GM23338 (cell line): ENCODE results near the gene RAD51B. TPM values are rescaled to one million over a fixed set of nuclear protein-coding genes. Genes with fewer than 3 reads are reported as not detected.

Source experiments
- ATAC-seq: fragments of 200-7000 bp; cut with Tn5 transposase; 3 replicates; pipeline ENCODE4 v1.9.1; 2020
- DNase-seq: peaks from one replicate; pipeline ENCODE4 v3.0.0-alpha.2; 2015; ENCODE audit warnings: low spot score
- H2AFZ ChIP-seq: fragments of 200-600 bp; sonication (generic); 2 replicates; pipeline ENCODE4 v1.8.0; 2016; ENCODE audit warnings: antibody characterized with exemption, mild to moderate bottlenecking, moderate library complexity
- H3F3A ChIP-seq: fragments of 200-600 bp; sonication (generic); replicated peaks from 2 replicates; pipeline ENCODE4 v1.8.0; 2017; ENCODE audit warnings: antibody characterized with exemption, mixed run types, low read depth
- H3K27ac ChIP-seq: fragments of 200-600 bp; sonication (generic); 2 replicates; pipeline ENCODE4 v1.6.1; 2016; ENCODE audit warnings: low read depth
- H3K27me3 ChIP-seq: fragments of 200-600 bp; sonication (generic); 2 replicates; pipeline ENCODE4 v1.8.0; 2016; ENCODE audit warnings: mild to moderate bottlenecking, mixed run types, moderate library complexity; ENCODE audit not compliant: insufficient read depth
- H3K36me3 ChIP-seq: fragments of 200-600 bp; sonication (generic); 2 replicates; pipeline ENCODE4 v1.8.0; 2016; ENCODE audit warnings: mild to moderate bottlenecking; ENCODE audit not compliant: insufficient read depth
- H3K4me1 ChIP-seq: fragments of 200-600 bp; sonication (generic); 2 replicates; pipeline ENCODE4 v1.8.0; 2016; ENCODE audit warnings: mild to moderate bottlenecking, moderate library complexity; ENCODE audit not compliant: insufficient read depth
- H3K4me2 ChIP-seq: fragments of 200-600 bp; sonication (generic); 2 replicates; pipeline ENCODE4 v1.7.1; 2017; ENCODE audit warnings: mixed run types
- H3K4me3 ChIP-seq: fragments of 200-600 bp; sonication (generic); 2 replicates; pipeline ENCODE4 v1.6.1; 2016; ENCODE audit warnings: mixed run types
- H3K79me2 ChIP-seq: fragments of 200-600 bp; sonication (generic); replicated peaks from 2 replicates; pipeline ENCODE4 v1.8.0; 2017; ENCODE audit warnings: mild to moderate bottlenecking; ENCODE audit not compliant: insufficient read depth
- H3K9me2 ChIP-seq: fragments of 200-600 bp; sonication (generic); 2 replicates; pipeline ENCODE4 v1.8.0; 2017; ENCODE audit not compliant: insufficient read depth
- H4K20me1 ChIP-seq: fragments of 200-600 bp; sonication (generic); replicated peaks from 2 replicates; pipeline ENCODE4 v1.8.0; 2017; ENCODE audit warnings: mild to moderate bottlenecking; ENCODE audit not compliant: insufficient read depth
- H3K27ac Mint-ChIP-seq: 2 replicates; pipeline ENCODE4 v1.8.0; 2020; ENCODE audit warnings: inconsistent platforms, mild to moderate bottlenecking, moderate library complexity, mixed read lengths
- H3K27me3 Mint-ChIP-seq: 3 replicates; pipeline ENCODE4 v1.8.0; 2022; ENCODE audit warnings: low read depth, mild to moderate bottlenecking, moderate library complexity, mixed read lengths, inconsistent platforms; ENCODE audit not compliant: insufficient read depth, poor library complexity
- H3K36me3 Mint-ChIP-seq: 3 replicates; pipeline ENCODE4 v1.8.0; 2021; ENCODE audit warnings: low read depth, mild to moderate bottlenecking, inconsistent platforms, moderate library complexity, mixed read lengths
- H3K4me1 Mint-ChIP-seq: 3 replicates; pipeline ENCODE4 v1.8.0; 2020; ENCODE audit warnings: mild to moderate bottlenecking, inconsistent platforms, mixed read lengths
- H3K4me3 Mint-ChIP-seq: 3 replicates; pipeline ENCODE4 v1.8.0; 2021; ENCODE audit warnings: moderate library complexity, mild to moderate bottlenecking, inconsistent platforms, mixed read lengths
- H3K9me3 Mint-ChIP-seq: 3 replicates; pipeline ENCODE4 v1.8.0; 2020; ENCODE audit warnings: moderate library complexity, mild to moderate bottlenecking, inconsistent platforms, mixed read lengths
- CREB1 ChIP-seq: fragments of 250-450 bp; sonication (Bioruptor Pico); IDR thresholded peaks from 2 replicates; pipeline ENCODE4 v1.5.0; 2020; ENCODE audit warnings: low read depth, mild to moderate bottlenecking, moderate library complexity
- EZH2 ChIP-seq: fragments of 200-600 bp; sonication (generic); IDR thresholded peaks from one replicate; pipeline ENCODE4 v1.8.0; 2017; ENCODE audit warnings: antibody characterized with exemption, mild to moderate bottlenecking, low read depth; ENCODE audit not compliant: unreplicated experiment
- EZH2phosphoT487 ChIP-seq: fragments of 200-600 bp; sonication (generic); IDR thresholded peaks from one replicate; pipeline ENCODE4 v1.8.1; 2018; ENCODE audit warnings: antibody characterized with exemption; ENCODE audit not compliant: unreplicated experiment
- JUNB ChIP-seq: IDR thresholded peaks from one replicate; pipeline ENCODE4 v1.6.1; 2016; ENCODE audit warnings: antibody characterized with exemption; ENCODE audit not compliant: unreplicated experiment
- NANOG ChIP-seq: IDR thresholded peaks from 2 replicates; pipeline ENCODE4 v1.6.1; 2016; ENCODE audit warnings: antibody characterized with exemption, borderline replicate concordance
- POLR2AphosphoS5 ChIP-seq: IDR thresholded peaks from 2 replicates; pipeline ENCODE4 v1.6.1; 2016; ENCODE audit warnings: antibody characterized with exemption, low read depth
- STAT1 ChIP-seq: IDR thresholded peaks from one replicate; pipeline ENCODE4 v1.6.1; 2016; ENCODE audit warnings: antibody characterized with exemption; ENCODE audit not compliant: unreplicated experiment
- ZNF114 ChIP-seq: fragments of 250-450 bp; sonication (Bioruptor Pico); IDR thresholded peaks from 2 replicates; pipeline ENCODE4 v1.5.0; 2020; ENCODE audit warnings: mild to moderate bottlenecking, moderate library complexity
- ZNF331 ChIP-seq: fragments of 250-450 bp; sonication (Bioruptor Pico); IDR thresholded peaks from 2 replicates; pipeline ENCODE4 v1.5.0; 2020; ENCODE audit warnings: low read depth, mild to moderate bottlenecking, moderate library complexity
- polyA plus RNA-seq: library from polyadenylated mRNA; unstranded; fragments of >200 nt; fragmentation: Nextera tagmentation; extraction: Ambion mirVana; gene quantifications from 2 replicates; pipeline ENCODE4 v1.2.1, GENCODE V29; 2016
- total RNA-seq: library from RNA; depleted of rRNA; stranded (reverse); fragments of >200 nt; shearing (Covaris generic); gene quantifications from 2 replicates; pipeline ENCODE4 v1.2.3, GENCODE V29; 2014
- TF ChIP-seq, protein P1 (sequence below): fragments of 250-450 bp; sonication (Bioruptor Pico); IDR thresholded peaks from 2 replicates; pipeline ENCODE4 v1.5.0; 2020; ENCODE audit warnings: mild to moderate bottlenecking, moderate library complexity
- TF ChIP-seq, protein P2 (sequence below): IDR thresholded peaks from 2 replicates; pipeline ENCODE4 v1.6.1; 2016; ENCODE audit warnings: antibody characterized with exemption
- TF ChIP-seq, protein P3 (sequence below), 2 experiments: fragments of 200-600 bp in 1 of 2; sonication (generic) in 1 of 2; conservative IDR thresholded peaks; 2 replicates each; pipeline versions ENCODE4 v1.5.1 to v1.6.1; 2016 to 2017; ENCODE audit warnings: antibody characterized with exemption in 2 of 2, low read depth in 2 of 2, mild to moderate bottlenecking in 2 of 2, moderate library complexity in 1 of 2
- TF ChIP-seq, protein P4 (sequence below): IDR thresholded peaks from one replicate; pipeline ENCODE4 v1.6.1; 2018; ENCODE audit warnings: antibody characterized with exemption; ENCODE audit not compliant: unreplicated experiment

Gene RAD51B
- total and polyA plus RNA-seq, 2 experiments from 2014 or later: 15.7 to 29.1 TPM

DNA sequence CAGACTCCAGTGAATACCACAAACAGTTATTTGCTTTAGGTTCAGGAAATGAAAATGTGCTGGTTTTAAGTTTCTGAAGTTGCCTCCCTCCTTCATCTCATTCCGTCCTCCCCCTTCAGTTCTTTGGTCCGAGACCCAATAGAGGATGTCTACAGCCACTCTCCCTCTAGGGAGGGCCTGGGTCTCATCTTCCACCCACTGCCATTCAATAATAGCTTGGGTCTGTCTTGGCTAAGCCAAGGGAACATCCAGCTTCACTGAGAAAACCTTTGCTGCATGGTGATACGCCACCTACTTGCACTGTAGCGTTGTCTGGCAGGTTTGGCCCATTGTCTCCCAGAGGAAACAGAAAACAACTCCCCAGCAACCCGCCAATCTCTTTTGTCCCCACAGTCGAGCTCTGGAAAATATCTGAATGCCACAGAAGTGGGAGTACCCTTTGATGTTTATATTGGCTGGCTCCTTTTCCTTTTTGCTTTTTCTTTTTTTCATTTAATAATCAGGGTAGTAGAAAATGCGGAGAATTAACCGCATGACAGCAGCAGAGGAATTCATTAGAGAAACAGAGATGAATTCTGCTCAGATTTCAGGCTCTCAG is 380.1 kb downstream of the RAD51B start:
- H3K9me2 ChIP-seq: no peaks in the 10 kb centered on the region
- DNase-seq (peak; percentile 60), ATAC-seq (peak; percentile 94)
- H3K27ac ChIP-seq: no peak overlapping the region
- TF ChIP-seq, protein P1, sequence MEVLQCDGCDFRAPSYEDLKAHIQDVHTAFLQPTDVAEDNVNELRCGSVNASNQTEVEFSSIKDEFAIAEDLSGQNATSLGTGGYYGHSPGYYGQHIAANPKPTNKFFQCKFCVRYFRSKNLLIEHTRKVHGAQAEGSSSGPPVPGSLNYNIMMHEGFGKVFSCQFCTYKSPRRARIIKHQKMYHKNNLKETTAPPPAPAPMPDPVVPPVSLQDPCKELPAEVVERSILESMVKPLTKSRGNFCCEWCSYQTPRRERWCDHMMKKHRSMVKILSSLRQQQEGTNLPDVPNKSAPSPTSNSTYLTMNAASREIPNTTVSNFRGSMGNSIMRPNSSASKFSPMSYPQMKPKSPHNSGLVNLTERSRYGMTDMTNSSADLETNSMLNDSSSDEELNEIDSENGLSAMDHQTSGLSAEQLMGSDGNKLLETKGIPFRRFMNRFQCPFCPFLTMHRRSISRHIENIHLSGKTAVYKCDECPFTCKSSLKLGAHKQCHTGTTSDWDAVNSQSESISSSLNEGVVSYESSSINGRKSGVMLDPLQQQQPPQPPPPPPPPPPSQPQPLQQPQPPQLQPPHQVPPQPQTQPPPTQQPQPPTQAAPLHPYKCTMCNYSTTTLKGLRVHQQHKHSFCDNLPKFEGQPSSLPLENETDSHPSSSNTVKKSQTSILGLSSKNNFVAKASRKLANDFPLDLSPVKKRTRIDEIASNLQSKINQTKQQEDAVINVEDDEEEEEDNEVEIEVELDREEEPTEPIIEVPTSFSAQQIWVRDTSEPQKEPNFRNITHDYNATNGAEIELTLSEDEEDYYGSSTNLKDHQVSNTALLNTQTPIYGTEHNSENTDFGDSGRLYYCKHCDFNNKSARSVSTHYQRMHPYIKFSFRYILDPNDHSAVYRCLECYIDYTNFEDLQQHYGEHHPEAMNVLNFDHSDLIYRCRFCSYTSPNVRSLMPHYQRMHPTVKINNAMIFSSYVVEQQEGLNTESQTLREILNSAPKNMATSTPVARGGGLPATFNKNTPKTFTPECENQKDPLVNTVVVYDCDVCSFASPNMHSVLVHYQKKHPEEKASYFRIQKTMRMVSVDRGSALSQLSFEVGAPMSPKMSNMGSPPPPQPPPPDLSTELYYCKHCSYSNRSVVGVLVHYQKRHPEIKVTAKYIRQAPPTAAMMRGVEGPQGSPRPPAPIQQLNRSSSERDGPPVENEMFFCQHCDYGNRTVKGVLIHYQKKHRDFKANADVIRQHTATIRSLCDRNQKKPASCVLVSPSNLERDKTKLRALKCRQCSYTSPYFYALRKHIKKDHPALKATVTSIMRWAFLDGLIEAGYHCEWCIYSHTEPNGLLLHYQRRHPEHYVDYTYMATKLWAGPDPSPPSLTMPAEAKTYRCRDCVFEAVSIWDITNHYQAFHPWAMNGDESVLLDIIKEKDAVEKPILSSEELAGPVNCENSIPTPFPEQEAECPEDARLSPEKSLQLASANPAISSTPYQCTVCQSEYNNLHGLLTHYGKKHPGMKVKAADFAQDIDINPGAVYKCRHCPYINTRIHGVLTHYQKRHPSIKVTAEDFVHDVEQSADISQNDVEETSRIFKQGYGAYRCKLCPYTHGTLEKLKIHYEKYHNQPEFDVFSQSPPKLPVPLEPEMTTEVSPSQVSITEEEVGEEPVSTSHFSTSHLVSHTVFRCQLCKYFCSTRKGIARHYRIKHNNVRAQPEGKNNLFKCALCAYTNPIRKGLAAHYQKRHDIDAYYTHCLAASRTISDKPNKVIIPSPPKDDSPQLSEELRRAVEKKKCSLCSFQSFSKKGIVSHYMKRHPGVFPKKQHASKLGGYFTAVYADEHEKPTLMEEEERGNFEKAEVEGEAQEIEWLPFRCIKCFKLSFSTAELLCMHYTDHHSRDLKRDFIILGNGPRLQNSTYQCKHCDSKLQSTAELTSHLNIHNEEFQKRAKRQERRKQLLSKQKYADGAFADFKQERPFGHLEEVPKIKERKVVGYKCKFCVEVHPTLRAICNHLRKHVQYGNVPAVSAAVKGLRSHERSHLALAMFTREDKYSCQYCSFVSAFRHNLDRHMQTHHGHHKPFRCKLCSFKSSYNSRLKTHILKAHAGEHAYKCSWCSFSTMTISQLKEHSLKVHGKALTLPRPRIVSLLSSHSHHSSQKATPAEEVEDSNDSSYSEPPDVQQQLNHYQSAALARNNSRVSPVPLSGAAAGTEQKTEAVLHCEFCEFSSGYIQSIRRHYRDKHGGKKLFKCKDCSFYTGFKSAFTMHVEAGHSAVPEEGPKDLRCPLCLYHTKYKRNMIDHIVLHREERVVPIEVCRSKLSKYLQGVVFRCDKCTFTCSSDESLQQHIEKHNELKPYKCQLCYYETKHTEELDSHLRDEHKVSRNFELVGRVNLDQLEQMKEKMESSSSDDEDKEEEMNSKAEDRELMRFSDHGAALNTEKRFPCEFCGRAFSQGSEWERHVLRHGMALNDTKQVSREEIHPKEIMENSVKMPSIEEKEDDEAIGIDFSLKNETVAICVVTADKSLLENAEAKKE (CRISPR knock-in tag): no peak
- TF ChIP-seq ZNF114 (no peak), EZH2phosphoT487 (no peak), EZH2 (no peak), ZNF331 (CRISPR knock-in tag) (no peak), JUNB (no peak), CREB1 (CRISPR knock-in tag) (no peak), POLR2AphosphoS5 (no peak), NANOG (no peak), STAT1 (no peak)
- TF ChIP-seq, protein P2, sequence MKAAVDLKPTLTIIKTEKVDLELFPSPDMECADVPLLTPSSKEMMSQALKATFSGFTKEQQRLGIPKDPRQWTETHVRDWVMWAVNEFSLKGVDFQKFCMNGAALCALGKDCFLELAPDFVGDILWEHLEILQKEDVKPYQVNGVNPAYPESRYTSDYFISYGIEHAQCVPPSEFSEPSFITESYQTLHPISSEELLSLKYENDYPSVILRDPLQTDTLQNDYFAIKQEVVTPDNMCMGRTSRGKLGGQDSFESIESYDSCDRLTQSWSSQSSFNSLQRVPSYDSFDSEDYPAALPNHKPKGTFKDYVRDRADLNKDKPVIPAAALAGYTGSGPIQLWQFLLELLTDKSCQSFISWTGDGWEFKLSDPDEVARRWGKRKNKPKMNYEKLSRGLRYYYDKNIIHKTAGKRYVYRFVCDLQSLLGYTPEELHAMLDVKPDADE: no peak
- TF ChIP-seq, protein P3, sequence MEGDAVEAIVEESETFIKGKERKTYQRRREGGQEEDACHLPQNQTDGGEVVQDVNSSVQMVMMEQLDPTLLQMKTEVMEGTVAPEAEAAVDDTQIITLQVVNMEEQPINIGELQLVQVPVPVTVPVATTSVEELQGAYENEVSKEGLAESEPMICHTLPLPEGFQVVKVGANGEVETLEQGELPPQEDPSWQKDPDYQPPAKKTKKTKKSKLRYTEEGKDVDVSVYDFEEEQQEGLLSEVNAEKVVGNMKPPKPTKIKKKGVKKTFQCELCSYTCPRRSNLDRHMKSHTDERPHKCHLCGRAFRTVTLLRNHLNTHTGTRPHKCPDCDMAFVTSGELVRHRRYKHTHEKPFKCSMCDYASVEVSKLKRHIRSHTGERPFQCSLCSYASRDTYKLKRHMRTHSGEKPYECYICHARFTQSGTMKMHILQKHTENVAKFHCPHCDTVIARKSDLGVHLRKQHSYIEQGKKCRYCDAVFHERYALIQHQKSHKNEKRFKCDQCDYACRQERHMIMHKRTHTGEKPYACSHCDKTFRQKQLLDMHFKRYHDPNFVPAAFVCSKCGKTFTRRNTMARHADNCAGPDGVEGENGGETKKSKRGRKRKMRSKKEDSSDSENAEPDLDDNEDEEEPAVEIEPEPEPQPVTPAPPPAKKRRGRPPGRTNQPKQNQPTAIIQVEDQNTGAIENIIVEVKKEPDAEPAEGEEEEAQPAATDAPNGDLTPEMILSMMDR (conservative IDR thresholded peaks at IDR 0.05; ENCODE audit: low read depth in 2 of 2): no peak; a peak in 1 of 4 replicates
- TF ChIP-seq, protein P4, sequence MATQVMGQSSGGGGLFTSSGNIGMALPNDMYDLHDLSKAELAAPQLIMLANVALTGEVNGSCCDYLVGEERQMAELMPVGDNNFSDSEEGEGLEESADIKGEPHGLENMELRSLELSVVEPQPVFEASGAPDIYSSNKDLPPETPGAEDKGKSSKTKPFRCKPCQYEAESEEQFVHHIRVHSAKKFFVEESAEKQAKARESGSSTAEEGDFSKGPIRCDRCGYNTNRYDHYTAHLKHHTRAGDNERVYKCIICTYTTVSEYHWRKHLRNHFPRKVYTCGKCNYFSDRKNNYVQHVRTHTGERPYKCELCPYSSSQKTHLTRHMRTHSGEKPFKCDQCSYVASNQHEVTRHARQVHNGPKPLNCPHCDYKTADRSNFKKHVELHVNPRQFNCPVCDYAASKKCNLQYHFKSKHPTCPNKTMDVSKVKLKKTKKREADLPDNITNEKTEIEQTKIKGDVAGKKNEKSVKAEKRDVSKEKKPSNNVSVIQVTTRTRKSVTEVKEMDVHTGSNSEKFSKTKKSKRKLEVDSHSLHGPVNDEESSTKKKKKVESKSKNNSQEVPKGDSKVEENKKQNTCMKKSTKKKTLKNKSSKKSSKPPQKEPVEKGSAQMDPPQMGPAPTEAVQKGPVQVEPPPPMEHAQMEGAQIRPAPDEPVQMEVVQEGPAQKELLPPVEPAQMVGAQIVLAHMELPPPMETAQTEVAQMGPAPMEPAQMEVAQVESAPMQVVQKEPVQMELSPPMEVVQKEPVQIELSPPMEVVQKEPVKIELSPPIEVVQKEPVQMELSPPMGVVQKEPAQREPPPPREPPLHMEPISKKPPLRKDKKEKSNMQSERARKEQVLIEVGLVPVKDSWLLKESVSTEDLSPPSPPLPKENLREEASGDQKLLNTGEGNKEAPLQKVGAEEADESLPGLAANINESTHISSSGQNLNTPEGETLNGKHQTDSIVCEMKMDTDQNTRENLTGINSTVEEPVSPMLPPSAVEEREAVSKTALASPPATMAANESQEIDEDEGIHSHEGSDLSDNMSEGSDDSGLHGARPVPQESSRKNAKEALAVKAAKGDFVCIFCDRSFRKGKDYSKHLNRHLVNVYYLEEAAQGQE: no peak
- H3K4me1 ChIP-seq: peaks cover 42% of the 10 kb centered on the region
- Mint-ChIP-seq H3K27me3 (no peaks in the 10 kb centered on the region), H3K4me1 (peaks cover 39% of the 10 kb centered on the region), H3K9me3 (no peaks in the 10 kb centered on the region), H3K4me3 (no peak overlapping the region), H3K27ac (no peak overlapping the region; the same call in 1 of the 2 replicates), H3K36me3 (no peaks in the 10 kb centered on the region)
- H4K20me1 ChIP-seq: no peaks in the 10 kb centered on the region
- H3K36me3 ChIP-seq: no peaks in the 10 kb centered on the region
- peak overlapping the region; percentile 9; the same call in 1 of the 2 replicates for H3K4me2 ChIP-seq
- no peaks in the 10 kb centered on the region for H3K79me2 ChIP-seq
- H3K27me3 ChIP-seq: no peaks in the 10 kb centered on the region
- H2AFZ ChIP-seq: no peak overlapping the region
- H3K4me3 ChIP-seq: no peak overlapping the region
- no peaks in the 10 kb centered on the region for H3F3A ChIP-seq
